ENCODE results near the gene GRHL1.

DNA sequence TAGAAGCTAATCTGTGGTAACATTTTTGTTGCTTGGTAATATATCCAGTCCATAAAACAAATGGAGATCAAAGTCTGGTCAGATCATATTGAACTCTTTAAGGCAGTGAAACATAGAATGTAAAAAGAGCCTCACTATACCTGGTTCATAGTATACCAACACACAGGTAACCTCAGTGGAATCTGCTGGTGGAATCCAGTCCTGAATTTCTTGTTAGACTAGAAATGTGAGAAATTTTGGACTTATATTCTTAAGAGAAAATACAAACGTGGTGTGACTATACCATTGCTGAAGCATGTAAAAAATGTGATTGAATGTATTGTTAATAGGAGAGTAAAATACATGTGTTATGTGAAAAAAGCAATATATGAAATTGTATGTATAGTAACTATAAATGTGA lies 46.1 kb upstream of the GRHL1 start:
- no peak for TF ChIP-seq CTCF (IDR thresholded peaks at IDR 0.05)
- no peak for TF ChIP-seq EP300 (IDR thresholded peaks at IDR 0.05)
- no peak for TF ChIP-seq POLR2AphosphoS5 (IDR thresholded peaks at IDR 0.05)

All from suprapubic skin (tissue), 4 donors.